ENCODE measurements around the gene ZCCHC7.

GRCh38 chr9:37371565-37372464 lies 251.4 kb downstream of the ZCCHC7 start:
- TF ChIP-seq CTCF (IDR thresholded peaks at IDR 0.05) = no peak
- TF ChIP-seq POLR2A (IDR thresholded peaks at IDR 0.05; ENCODE audit: low read depth) = no peak
- TF ChIP-seq POLR2AphosphoS5 (IDR thresholded peaks at IDR 0.05) = no peak
- no peak for TF ChIP-seq EP300 (IDR thresholded peaks at IDR 0.05)
